Activated CD8-positive, alpha-beta memory T cell treated with anti-CD3 and anti-CD28 coated beads for 1 hour (primary cell): ENCODE data around the gene ITPK1.

Experiments
- DNase-seq, 2 donors: peaks; one replicate each; pipeline ENCODE4 v3.0.0-alpha.2; 2020; ENCODE audit warnings: low read depth in 1 of 2; ENCODE audit errors: extremely low read depth in 1 of 2

The ITPK1 gene

DNA sequence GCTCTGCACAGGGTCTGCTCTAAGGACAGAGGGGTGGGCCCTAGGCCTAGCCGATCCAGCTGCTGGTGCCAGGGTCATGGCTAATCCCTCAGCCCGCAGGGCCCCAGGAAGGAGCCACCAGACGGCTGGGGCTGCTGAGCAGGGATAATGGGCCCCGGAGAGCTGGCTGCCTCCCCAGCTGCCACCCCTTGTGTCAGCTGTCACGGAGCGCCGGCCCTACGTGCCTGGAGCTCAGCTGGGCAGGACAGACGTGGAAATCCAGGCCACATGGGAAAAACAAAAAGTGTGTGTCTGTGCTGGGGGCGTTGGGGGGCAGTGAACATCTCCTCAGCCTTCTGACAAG is 156.6 kb downstream of the ITPK1 start:
- no peak for DNase-seq

DNA sequence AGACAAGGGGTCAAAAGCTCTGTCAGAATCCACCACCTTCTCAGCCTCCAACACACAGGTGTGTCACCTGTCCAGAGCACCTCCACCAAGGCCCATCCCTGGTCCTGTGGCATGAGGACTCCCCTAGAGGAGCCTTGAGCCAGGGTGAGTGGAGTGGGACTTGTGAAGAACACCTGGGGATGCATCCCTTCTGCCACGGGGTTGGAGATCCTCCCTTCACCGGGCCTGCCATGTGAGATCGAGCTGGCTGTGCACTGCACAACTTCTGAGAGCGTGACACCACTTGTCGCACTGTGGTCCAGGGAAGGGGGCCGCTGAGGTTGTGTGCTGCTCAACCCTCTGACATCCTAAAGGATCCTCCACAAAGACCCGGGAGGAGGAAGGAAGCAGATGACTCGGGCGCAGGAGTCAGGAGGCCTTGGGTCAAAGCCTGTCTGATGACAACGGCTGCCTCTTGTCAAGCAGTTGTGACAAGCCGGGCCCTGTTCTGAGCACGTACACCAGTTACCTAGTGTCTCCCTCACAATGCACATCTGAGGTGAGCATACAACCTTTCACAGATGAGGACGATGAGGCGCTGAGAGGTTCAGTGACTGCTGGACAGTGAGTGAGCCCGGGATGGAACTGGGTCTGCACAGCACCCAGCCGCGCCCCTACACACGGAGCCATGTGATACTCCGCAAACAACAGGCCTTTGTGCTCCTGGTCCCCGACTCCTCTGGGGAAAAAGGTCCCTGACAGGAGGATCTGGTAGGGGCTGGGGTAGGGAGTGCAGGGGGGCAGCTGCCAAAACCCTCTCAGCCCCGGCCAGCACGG is 157.1 kb downstream of the ITPK1 start:
- DNase-seq = no peak

DNA sequence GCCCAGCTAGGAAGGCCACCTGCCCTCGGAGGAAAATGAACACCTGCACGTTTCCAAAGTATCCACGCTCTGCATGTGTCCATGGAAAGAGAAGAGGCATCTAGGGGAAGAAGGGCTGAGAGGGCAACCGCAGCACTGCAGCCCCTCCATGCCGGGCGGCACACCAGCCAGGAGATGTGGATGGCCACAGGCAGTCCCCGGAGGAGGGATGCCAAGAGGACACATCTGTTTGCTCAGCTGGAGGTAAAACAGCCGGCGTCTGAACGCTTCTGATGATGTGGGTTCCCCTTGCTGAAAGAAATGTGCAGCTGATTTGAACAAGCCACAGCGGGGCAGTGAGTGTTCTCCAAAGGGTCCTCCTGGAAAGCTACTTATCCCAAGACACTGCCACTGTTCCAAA is 158.8 kb downstream of the ITPK1 start:
- no peak for DNase-seq

DNA sequence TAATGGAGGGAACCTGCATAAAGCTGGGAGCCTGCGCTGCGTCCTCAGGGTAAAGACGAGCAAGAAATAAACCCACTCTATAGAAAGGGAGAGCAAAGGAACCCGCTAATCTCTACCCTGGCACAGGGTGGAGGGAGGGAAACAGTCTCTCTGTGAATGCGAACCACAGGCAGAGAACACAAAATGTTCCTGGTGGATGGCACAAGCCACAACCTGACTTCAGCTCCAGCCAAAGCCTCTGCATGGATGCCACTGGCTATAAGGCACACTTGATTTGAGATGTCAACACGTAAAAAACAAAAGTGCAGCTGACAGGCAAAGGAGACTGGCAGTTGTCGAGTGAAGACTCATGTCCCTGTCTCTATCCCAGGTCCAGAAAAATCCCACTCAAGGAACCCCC is 160.3 kb downstream of the ITPK1 start:
- no peak for DNase-seq

DNA sequence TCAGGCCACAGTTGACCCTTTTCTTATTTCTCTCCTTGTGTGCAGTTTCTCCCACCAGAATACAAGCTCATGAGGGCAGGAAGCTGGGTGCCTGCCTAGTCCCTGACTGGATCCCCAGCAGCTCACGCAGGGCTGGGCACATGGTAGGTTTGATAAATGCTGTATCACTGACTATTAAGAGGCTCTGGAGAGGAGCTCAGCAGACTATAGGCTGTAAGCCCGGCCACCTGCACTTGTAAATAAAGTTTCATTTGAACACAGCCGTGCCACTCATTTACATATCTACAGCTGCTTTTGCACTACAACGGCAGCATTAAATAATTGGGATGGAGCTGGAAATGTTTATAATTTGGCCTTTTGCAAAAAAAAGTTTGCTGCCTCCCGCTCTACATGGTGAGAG is 160.8 kb downstream of the ITPK1 start:
- no peak for DNase-seq

DNA sequence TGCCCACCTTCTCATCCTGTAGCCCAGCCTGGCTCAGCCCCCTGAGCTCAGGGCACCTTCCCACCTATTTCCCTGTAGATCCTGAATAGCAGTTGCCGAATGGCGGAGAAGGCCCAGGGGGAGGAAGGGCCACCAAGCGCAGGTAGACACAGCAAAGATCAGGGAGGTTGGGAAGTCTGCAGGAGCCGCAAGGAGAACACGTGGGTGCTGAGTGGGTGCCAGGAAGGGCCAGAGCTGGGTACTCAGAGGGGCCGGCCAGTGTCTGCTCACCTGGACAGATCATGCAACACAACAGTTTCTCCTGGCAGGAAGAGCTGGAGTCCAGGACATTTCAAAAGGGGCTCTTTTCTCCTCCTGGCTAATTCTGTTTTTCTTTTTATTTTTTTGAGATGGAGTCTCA is 162.2 kb downstream of the ITPK1 start:
- no peak for DNase-seq

DNA sequence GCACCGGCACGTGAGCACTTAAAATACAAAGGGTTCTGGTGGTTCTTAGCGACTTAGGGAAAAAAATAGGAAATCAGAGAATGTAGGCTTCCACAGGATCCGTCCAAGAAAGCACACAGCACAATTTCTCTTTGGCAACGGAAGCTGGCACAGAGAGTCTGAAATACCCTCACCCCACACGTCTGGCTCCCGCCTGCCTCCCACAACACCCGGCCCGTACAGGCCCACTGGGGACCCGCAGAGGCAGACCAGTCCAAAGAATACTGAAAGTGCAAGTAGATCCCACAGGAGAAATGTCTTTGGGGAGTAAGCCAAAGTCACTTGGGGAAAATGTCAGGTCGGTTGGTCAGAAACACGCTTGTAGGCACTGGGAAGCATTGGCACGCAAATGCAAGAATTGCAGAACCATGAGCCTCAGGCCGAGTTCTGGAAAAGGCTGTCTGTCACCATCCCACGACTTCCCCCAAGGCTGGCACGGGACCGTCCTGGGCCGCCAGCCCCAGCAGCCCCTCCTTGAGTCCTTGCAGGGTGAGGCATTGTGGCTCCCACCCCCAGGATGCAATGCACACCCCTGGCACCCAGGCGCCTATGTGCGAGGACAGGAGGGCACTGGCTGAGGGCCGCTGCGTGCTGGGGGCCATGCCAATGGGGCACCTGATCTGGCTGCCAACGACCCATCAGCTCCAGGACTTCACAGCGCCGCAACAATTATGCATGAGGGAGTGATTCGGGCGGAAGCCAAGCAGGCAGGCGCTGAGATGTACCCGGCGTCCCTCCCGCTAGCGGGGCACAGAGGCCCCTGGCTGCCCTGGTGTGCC is 163.0 kb downstream of the ITPK1 start:
- no peak for DNase-seq

DNA sequence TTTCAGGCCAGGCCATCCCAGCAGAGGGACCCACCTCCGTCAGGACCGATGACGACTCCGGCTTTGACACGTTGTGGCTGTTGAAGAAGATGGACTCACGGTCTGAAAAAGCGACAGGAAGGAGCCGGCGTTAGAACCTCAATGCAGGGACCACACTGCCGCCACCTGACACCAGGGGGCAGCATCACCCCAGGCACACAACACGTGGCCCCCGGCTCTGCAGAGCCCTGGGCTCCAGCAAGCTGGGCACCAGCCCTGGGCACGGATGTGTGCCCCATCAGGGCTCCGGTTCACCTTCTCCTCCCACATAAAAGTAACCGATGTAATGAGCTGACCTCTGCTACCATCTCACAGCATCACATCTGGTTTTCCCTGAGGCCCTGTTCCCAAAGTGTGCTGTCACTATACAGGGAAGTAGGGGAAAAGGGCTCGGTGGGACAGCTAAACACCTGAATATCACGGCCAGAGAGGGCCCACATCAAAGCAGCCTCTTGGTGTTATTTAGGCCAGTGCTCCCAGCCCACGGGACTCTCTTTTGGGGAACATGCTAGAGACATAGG is 163.7 kb downstream of the ITPK1 start:
- peak; percentile 36 to 73 for DNase-seq

DNA sequence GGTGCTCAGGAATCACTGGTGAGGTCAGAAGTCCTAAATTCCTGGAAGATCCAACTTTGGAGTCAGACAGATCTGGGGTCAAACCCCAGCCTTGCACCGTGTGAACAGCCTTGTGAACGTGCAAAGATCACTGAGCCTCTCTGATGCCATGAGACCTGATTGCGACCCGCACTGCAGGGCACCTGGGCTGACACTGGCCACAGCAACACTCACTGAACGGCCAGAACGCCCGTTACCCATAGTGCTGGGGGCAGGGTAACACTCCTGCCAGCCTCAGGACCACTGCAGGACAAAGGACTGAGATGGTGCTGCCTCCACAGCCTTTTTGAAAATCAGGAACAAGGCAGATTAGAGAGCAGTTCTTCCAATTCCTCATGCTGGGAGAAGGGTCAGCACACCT is 164.5 kb downstream of the ITPK1 start:
- no peak for DNase-seq

DNA sequence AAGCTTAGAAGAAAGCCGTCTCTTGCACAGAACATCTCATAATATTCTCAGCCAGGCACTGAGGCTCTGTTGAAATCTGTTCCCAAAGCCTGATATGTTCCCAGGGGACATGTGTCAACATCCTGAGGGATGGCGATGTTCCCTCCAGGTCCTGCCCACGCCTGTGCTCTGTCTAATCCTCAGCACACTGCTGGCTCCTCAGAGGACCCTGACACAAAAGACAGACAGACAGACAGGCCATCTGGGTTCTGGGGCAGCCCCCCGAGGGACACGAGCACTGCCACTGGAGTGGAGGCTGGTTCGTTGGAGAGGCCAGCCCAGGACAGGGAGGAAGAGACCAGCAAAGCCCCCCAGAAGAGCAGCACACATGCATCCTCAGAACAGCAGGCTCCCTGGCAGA is 165.0 kb downstream of the ITPK1 start:
- DNase-seq = no peak

DNA sequence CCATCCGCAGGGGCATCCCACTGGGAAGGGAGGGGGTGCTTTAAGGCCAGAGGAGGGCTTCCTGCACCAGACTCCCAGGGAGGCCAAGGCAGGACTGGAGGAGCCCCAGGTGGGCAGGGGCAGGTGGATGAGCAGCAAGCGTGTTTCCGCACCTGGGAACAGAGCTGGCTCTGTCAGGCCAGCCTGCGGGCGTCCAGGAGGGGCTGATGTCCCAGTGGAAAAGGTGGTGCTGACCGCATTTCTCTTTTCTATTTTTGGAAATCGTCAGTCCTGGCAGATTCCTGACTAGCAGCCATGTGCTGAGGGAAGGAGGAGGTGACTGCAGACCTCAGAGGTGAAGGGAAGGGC is 165.6 kb downstream of the ITPK1 start:
- no peak for DNase-seq

DNA sequence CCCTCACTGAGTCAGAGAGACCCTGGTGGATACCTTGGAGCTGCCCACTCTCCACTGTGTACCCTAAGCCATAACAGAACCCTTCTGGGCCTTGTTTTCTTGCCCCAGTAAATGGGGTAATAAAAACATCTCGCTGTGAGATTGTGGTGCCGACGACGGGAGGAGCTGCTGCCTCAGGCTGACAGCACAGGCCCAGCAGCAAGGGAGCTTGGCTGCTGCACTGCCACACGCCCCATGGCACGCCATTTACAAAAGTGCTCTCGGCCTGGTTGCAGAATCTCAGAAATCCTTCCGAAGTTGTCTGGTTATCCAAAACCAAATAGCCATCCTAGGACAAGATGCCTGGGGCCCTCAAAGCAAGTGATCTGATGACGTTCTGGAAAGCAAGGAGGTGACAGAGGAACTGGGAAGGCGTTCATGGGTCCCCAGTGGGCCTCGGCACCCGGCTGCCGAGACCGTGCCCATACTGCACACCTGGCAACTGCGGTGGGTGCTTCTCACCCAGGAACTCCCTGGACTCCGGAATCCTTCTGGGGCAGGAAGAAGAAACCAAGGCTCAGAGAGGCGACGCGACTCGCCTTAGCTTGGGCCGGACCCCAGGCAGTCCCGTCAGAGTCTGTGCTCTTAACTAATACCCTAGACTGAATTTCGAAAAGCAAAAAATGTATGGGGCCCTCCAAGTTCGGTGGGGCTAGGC is 166.1 kb downstream of the ITPK1 start:
- no peak for DNase-seq

DNA sequence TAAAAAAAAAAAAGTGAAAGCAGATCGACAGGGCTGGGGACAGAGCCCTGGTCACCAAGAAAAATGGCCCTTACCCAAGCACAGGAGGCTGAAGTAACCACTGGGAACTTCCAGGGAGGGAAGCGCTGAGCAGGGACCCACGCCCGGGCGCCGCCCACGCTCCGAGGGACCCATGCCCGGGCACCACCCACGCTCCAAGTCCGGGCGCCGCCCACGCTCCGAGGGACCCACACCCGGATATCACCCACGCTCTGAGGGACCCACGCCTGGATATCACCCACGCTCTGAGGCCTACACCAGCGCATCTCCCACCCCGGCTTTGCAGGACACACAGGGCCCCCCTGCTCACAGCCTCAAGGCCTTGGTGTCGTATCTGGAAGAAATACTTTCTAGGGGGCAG is 167.1 kb downstream of the ITPK1 start:
- no peak for DNase-seq

DNA sequence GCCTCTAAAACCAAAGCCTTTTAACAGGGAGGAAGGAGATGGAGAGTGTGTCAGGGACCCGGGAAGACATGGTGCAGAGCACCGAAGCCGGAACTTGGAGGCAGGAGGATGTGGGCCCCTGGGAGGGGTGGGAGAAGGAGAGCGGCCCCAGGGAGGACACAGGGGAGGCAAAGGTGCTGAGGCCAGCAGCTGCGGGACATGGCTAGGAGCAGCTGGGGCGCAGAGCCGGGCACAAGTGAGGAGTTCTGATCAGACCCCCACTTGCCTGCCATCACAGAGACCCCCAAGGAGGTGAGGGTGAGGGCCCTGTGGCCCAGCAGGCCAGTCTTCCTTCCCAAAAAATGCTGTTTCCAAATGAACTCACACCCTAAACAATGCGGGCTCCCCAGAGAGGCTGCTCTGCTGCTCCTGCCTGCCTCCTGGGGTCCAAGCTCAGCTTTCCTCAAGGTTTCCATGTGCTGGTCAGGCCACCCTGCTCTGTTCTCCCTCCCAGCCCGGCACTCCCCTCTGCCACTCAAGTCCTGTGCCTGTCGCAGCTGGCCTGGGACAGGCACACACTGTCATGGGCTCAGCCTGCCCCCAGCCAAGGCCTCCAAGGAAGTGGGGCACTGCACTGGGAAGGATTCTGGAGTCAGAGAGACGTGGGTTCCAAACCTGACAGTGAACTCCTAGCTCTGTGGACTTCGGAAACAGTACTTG is 168.7 kb downstream of the ITPK1 start:
- no peak for DNase-seq

DNA sequence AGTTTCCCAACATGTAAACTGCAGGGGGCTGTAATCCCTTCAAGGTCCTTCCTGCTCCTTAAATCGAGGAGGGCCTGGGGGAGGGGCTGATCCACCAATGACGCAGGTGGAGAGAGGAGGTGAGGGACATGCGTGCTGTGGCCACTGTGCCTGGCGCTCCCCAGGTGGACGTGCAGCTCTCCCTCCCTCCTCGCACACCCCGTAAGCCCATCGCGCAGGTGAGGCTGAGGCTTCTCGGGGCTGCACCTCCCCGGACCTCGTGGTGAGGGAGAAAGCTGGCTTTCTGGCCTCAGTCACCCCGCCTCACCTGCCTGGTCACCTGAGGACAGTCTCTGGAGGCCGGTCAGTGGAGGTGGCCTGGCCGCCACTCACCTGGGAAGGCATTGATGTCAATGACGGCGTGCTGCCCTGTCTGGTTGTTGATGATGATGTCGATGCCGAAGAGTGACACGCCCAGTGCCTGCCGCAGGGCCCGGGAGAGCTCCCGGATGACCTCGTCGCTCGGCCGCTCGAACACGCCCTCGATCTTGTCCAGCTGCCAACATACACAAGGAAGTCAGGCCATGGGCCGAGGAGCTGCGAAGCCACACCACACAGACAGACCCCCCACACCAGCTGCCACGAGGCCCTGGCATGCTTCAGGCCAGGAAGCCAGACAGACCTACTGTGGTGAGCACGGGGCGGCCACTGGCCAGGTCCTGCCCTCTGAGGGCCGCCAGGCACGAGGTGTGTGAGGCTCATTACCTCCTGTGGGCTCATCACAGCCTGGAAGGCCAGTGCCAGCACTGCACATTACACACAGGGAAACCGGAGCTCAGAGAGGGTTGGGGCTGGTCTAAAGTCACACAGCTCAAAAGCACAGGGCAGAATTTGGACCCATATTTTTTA is 169.5 kb downstream of the ITPK1 start:
- no peak for DNase-seq

DNA sequence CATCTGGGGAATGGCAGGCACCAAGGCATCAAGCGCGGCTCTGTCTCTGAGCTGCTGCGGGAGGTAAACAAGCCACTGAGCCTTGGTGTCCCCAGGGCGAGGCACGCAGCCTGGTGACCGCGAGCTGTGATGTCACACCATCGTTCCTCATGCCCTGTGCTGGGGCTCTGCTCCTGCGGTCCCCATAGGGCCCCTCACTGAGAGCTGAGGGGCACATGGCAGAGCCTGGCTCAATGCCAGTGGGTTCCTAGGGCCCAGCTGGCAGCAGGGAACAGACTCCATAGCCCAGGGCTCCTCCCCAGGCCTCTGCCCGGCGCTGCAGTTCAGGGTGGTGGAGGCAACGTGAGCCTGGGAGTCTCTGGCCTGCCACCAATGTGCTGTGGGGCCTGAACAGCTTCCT is 170.2 kb downstream of the ITPK1 start:
- DNase-seq = no peak

DNA sequence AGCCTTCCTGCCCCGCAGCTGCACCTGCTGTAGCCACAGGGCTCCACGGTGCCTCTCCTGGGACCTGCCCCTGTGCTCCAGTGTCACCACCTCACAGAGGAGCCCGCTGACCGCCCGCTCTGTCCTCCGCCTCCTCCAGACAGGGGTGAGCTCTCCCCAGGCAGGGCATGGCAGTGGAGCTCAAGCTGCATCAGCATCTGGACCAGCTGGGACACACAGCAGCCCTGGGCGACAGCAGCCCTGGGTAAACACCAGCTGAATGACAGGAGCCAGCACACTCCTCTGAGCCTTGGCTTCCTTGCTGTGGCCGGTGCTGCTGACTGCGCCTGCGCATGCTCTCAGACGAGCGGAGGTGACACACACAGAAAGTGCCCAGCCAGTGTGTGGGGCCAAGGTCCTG is 170.7 kb downstream of the ITPK1 start:
- no peak for DNase-seq

DNA sequence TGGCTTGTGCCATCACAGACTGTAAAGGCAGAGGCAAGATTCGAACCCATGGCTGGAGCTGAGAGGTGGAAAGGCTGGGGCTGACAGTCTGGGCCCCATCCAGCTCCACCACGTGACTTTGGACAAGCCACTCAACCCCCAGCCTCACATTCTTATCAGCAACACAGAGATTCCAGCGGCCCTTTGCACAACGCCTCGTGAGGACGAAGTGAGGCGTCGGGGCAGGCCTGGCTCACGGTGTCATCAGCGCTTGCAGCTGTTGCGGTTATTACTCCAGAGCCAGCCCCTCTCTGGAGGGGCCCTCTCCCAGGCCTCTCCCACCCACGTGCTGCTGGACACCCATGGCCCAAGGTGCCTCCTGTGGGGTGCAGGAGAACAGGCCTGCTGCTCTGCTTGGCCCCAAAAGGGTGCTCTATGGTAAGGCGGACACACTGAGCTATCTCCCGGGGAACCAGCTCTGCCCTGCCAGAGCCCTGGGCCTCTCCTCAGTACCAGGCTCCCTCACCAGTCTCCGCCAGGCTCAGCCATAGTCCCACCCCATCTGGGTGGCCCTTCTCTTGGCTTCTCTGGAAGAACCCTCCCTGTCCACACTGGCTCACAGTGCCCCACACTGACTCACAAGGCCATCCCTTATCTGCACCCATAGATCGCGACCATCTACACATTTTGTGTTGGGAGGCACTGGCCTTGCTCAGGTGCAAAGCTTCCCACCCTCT is 171.7 kb downstream of the ITPK1 start:
- DNase-seq = no peak

DNA sequence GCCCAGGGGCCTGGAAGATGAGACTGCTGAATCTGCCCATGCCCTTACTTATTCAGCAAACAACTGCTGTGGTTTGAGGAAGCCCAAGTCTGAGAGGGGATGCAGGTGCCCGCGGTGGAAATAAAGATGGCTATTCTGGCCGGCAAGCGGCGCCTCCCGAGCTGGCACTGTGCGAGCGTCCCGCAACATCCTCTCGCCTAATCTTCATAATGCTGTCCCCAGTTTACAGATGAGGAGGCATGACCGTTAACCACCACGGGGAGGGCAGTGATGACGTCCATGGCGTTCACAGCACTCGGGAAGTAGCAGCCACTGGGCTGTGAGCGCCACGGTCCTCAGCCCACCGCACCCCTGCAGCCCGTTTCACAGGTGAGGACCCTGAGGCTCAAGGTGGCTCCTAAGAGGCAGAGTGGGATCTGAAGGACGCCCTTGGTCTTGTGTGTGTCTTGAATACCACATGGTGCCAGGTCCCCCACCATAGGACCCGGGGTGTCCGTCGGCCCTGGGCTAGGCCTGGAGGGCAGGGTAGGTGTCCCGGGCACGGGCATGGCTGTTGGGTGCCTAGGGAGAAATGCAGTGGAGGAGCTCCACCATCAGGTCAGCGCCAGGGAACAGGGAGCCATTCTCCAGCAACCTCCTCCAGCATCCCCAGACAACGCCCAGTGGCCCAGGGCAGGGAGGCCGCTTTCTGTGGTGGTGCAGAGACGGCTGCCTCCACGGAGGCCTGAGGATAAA is 172.6 kb downstream of the ITPK1 start:
- no peak for DNase-seq
